HT1080 (cell line): ENCODE results near the gene RBP5. TPM values are rescaled to one million over a fixed set of nuclear protein-coding genes. Genes with fewer than 3 reads are reported as not detected.

ENCODE experiments used
- DNase-seq: peaks from one replicate; pipeline ENCODE4 v3.0.0-alpha.2; 2015; ENCODE audit warnings: low read depth
- total RNA-seq: library from RNA; depleted of rRNA; stranded (reverse); fragments of >200 nt; shearing (Covaris generic); gene quantifications from 2 replicates; pipeline ENCODE4 v1.2.3, GENCODE V29; 2014

The RBP5 gene
- total RNA-seq, 1 experiment from 2014 or later: not detected

- no peak for DNase-seq
Measured at GRCh38 chr12:7146228-7146627, 17.5 kb upstream of the RBP5 start.

- DNase-seq: no peak
Measured at GRCh38 chr12:7145671-7146070, 17.0 kb upstream of the RBP5 start.

GRCh38 chr12:7144414-7145120 is 15.9 kb upstream of the RBP5 start:
- DNase-seq: peak; percentile 21

GRCh38 chr12:7143564-7143963 is 14.9 kb upstream of the RBP5 start:
- DNase-seq: no peak

- DNase-seq: no peak
Measured at GRCh38 chr12:7142809-7143465, 14.2 kb upstream of the RBP5 start.

GRCh38 chr12:7142056-7142644 is 13.5 kb upstream of the RBP5 start:
- DNase-seq: peak; percentile 59

GRCh38 chr12:7141351-7142005 is 12.8 kb upstream of the RBP5 start:
- no peak for DNase-seq

GRCh38 chr12:7139200-7139599 is 10.5 kb upstream of the RBP5 start:
- DNase-seq: no peak

- no peak for DNase-seq
Measured at GRCh38 chr12:7137908-7138307, 9.2 kb upstream of the RBP5 start.

GRCh38 chr12:7136676-7137075 is 8.0 kb upstream of the RBP5 start:
- DNase-seq: no peak

GRCh38 chr12:7136071-7136470 is 7.4 kb upstream of the RBP5 start:
- DNase-seq: no peak

- DNase-seq: no peak
Measured at GRCh38 chr12:7134396-7135166, 5.9 kb upstream of the RBP5 start.

- DNase-seq: peak; percentile 50
Measured at GRCh38 chr12:7131502-7131866, 2.8 kb upstream of the RBP5 start.

- peak; percentile 22 for DNase-seq
Measured at GRCh38 chr12:7130701-7131501, 2.2 kb upstream of the RBP5 start.

- peak; percentile 34 for DNase-seq
Measured at GRCh38 chr12:7129872-7130691, 1.4 kb upstream of the RBP5 start, which contains the start of gene CLSTN3. CLSTN3 (plus strand) TSS chr12:7130371; CDS start chr12:7130649, 278 bp downstream.

GRCh38 chr12:7129287-7129871 is 690 bp upstream of the RBP5 start:
- DNase-seq: no peak

GRCh38 chr12:7127916-7128626 is 618 bp downstream of the RBP5 start:
- no peak for DNase-seq

GRCh38 chr12:7125632-7126227 is 3.0 kb downstream of the RBP5 start:
- DNase-seq: no peak
